ENCODE data around the gene FMNL3.

The FMNL3 gene

GRCh38 chr12:49645146-49646039, 61.8 kb downstream of the FMNL3 start:
- TF ChIP-seq, protein P1, sequence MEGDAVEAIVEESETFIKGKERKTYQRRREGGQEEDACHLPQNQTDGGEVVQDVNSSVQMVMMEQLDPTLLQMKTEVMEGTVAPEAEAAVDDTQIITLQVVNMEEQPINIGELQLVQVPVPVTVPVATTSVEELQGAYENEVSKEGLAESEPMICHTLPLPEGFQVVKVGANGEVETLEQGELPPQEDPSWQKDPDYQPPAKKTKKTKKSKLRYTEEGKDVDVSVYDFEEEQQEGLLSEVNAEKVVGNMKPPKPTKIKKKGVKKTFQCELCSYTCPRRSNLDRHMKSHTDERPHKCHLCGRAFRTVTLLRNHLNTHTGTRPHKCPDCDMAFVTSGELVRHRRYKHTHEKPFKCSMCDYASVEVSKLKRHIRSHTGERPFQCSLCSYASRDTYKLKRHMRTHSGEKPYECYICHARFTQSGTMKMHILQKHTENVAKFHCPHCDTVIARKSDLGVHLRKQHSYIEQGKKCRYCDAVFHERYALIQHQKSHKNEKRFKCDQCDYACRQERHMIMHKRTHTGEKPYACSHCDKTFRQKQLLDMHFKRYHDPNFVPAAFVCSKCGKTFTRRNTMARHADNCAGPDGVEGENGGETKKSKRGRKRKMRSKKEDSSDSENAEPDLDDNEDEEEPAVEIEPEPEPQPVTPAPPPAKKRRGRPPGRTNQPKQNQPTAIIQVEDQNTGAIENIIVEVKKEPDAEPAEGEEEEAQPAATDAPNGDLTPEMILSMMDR (IDR thresholded peaks at IDR 0.05; ENCODE audit: low read depth, low read length) = no peak
- H3K4me3 ChIP-seq (replicated peaks in 1 of 2; ENCODE audit: low read depth in 2 of 2, low read length in 2 of 2) = no peak overlapping the region
- DNase-seq (ENCODE audit: low read depth in 2 of 2) = no peak

DNA sequence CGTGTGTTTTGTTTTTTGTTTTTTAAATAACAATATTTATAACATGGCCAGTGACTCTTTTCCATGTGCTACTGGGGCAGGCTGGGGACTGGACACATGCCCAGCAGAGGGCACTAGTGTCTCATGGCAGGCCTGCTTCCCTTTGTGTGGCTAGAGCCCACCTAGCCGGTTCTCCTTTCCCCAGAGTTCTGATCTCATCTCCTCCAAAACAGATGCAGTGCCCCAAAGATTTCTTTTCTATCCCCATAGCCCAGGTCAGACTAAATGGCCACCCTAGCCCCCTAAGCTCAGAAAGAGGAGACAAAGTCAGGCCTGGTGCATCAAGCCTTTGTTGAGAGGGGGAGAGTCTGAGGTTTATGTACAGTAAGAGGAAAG, 62.6 kb downstream of the FMNL3 start:
- TF ChIP-seq, protein P1 (IDR thresholded peaks at IDR 0.05; ENCODE audit: low read depth, low read length) = peak; percentile 93
- DNase-seq (ENCODE audit: low read depth in 2 of 2) = peak; percentile 81 to 85
- no peak overlapping the region for H3K4me3 ChIP-seq (replicated peaks in 1 of 2; ENCODE audit: low read depth in 2 of 2, low read length in 2 of 2)

- H3K4me3 ChIP-seq (replicated peaks in 1 of 2; ENCODE audit: low read depth in 2 of 2, low read length in 2 of 2) = no peak overlapping the region
- TF ChIP-seq, protein P1 (IDR thresholded peaks at IDR 0.05; ENCODE audit: low read depth, low read length) = no peak
- no peak for DNase-seq (ENCODE audit: low read depth in 2 of 2)
These were observed 63.1 kb downstream of the FMNL3 start for GRCh38 chr12:49643961-49644619.

- DNase-seq (ENCODE audit: low read depth in 2 of 2) = no peak
- TF ChIP-seq, protein P1 (IDR thresholded peaks at IDR 0.05; ENCODE audit: low read depth, low read length) = no peak
- H3K4me3 ChIP-seq (replicated peaks in 1 of 2; ENCODE audit: low read depth in 2 of 2, low read length in 2 of 2) = no peak overlapping the region
These were observed 64.1 kb downstream of the FMNL3 start for GRCh38 chr12:49643135-49643534.

- no peak for DNase-seq (ENCODE audit: low read depth in 2 of 2)
- TF ChIP-seq, protein P1 (IDR thresholded peaks at IDR 0.05; ENCODE audit: low read depth, low read length) = no peak
- no peak overlapping the region for H3K4me3 ChIP-seq (replicated peaks in 1 of 2; ENCODE audit: low read depth in 2 of 2, low read length in 2 of 2)
These were observed 64.8 kb downstream of the FMNL3 start for GRCh38 chr12:49642370-49642802.

DNA sequence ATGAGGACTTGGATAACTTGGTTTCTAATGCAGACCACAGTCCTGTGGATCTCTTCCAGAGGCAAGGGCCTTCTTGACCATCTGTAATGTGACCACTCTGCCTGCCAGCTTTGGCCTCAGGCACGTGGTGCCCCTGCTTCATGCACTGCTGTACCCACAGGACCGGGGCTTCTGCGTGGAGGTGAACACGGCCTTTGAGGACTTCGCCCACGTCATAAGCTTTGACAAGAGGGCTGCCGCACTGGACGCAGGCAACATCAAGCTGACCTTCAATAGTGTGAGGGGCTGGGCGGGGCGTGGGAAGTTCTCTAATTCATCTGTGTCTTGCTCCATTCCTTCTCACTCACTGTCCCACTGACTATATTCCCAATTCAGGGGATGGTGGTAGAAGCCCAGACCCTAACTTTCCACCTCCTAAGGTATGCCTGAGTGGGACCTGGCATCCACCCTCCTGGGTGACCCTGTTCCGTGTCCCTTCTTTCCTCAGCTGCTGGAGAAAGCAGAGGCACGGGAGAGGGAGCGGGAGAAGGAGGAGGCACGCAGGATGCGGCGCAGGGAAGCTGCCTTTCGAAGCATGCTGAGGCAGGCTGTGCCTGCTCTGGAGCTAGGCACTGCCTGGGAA, 65.3 kb downstream of the FMNL3 start:
- TF ChIP-seq, protein P1 (IDR thresholded peaks at IDR 0.05; ENCODE audit: low read depth, low read length) = no peak
- no peak overlapping the region for H3K4me3 ChIP-seq (replicated peaks in 1 of 2; ENCODE audit: low read depth in 2 of 2, low read length in 2 of 2)
- no peak for DNase-seq (ENCODE audit: low read depth in 2 of 2)

Data from cardiac fibroblast (primary cell).